OCI-LY7 (cell line): ENCODE data around the gene ZNF574. TPM values are rescaled to one million over a fixed set of nuclear protein-coding genes. Genes with fewer than 3 reads are reported as not detected.

Source experiments
- BruUV-seq: library from RNA; stranded (reverse); fragments of 400-500 nt; replicated peaks from 2 replicates; lab custom pipeline; 2021; lab: Mats Ljungman, UMichigan
- CTCF ChIA-PET: fragments of 300-600 bp; sonication (Branson Sonifier 250); formaldehyde crosslinking; loops from one replicate; lab custom pipeline; 2022; ENCODE audit warnings: antibody characterized with exemption; ENCODE audit not compliant: unreplicated experiment; lab: Charles Lee
- POLR2A ChIA-PET: fragments of 300-600 bp; sonication (Branson Sonifier 250); formaldehyde crosslinking; loops from one replicate; lab custom pipeline; 2022; ENCODE audit warnings: antibody characterized with exemption; lab: Charles Lee
- DNase-seq: peaks from one replicate; pipeline ENCODE4 v3.0.0-alpha.2; 2015; ENCODE audit warnings: low spot score
- H2AFZ ChIP-seq: fragments of 200-600 bp; sonication (generic), shearing (Covaris generic); 2 replicates; pipeline ENCODE4 v1.6.1; 2014; ENCODE audit warnings: mild to moderate bottlenecking, antibody characterized with exemption, low read length, moderate library complexity
- H3K27ac ChIP-seq: fragments of 200-600 bp; sonication (generic); 2 replicates; pipeline ENCODE4 v1.5.1; 2014; ENCODE audit warnings: mixed run types, low read depth, mild to moderate bottlenecking, moderate library complexity, low read length, inconsistent platforms; ENCODE audit not compliant: poor library complexity, severe bottlenecking
- H3K36me3 ChIP-seq: fragments of 200-600 bp; sonication (generic); 2 replicates; pipeline ENCODE4 v1.6.1; 2014; ENCODE audit warnings: mild to moderate bottlenecking, antibody characterized with exemption, low read length, moderate library complexity, mixed read lengths; ENCODE audit not compliant: insufficient read depth
- H3K4me1 ChIP-seq: fragments of 200-600 bp; sonication (generic); 2 replicates; pipeline ENCODE4 v1.5.1; 2014; ENCODE audit warnings: mild to moderate bottlenecking, low read length; ENCODE audit not compliant: insufficient read depth, poor library complexity, severe bottlenecking
- H3K4me2 ChIP-seq: fragments of 200-600 bp; sonication (generic); 2 replicates; pipeline ENCODE4 v1.6.1; 2014; ENCODE audit warnings: mild to moderate bottlenecking, low read length
- H3K4me3 ChIP-seq: fragments of 200-600 bp; sonication (generic); 2 replicates; pipeline ENCODE4 v1.5.1; 2014; ENCODE audit warnings: mild to moderate bottlenecking, low read depth, low read length; ENCODE audit not compliant: poor library complexity, severe bottlenecking
- H3K79me2 ChIP-seq: fragments of 200-600 bp; sonication (generic); 2 replicates; pipeline ENCODE4 v1.6.1; 2016; ENCODE audit warnings: low read depth, mild to moderate bottlenecking, low read length, moderate library complexity, mixed read lengths; ENCODE audit not compliant: insufficient read depth
- H3K9me2 ChIP-seq: fragments of 200-600 bp; sonication (generic); 2 replicates; pipeline ENCODE4 v1.6.1; 2016; ENCODE audit warnings: mild to moderate bottlenecking, low read length, mixed read lengths; ENCODE audit not compliant: insufficient read depth
- H3K9me3 ChIP-seq: fragments of 200-600 bp; sonication (generic); 2 replicates; pipeline ENCODE4 v1.6.1; 2014; ENCODE audit warnings: mild to moderate bottlenecking, mixed run types, low read length, mixed read lengths
- H4K20me1 ChIP-seq: fragments of 200-600 bp; sonication (generic); 2 replicates; pipeline ENCODE4 v1.6.1; 2014; ENCODE audit warnings: mild to moderate bottlenecking, antibody characterized with exemption, low read length, moderate library complexity, mixed read lengths; ENCODE audit not compliant: insufficient read depth
- EZH2phosphoT487 ChIP-seq: fragments of 200-600 bp; sonication (generic); IDR thresholded peaks from 2 replicates; pipeline ENCODE4 v1.6.1; 2018; ENCODE audit warnings: low read depth, borderline replicate concordance, mild to moderate bottlenecking, mixed run types, antibody characterized with exemption, low read length, moderate library complexity, mixed read lengths
- intact Hi-C: fragments of 100-400 bp; cut with micrococcal nuclease; formaldehyde crosslinking; loops from one replicate; pipeline ENCODE4 v1.10.0; 2022; ENCODE audit not compliant: unreplicated experiment
- total RNA-seq, 2 experiments: library from RNA; depleted of rRNA in 1 of 2; stranded (reverse); fragments of >200 nt in 1 of 2; shearing (Covaris generic) in 1 of 2; gene quantifications; 2 replicates each; pipeline ENCODE4 v1.2.3, GENCODE V29; 2014 to 2022
- TF ChIP-seq, protein P1 (sequence below): fragments of 200-600 bp; sonication (generic); conservative IDR thresholded peaks from 2 replicates; pipeline ENCODE4 v1.5.1; 2014; ENCODE audit warnings: mild to moderate bottlenecking, antibody characterized with exemption, low read length, moderate library complexity, mixed read lengths

Gene ZNF574
- total RNA-seq, 2 experiments from 2014 or later, result 14.5 to 29.3 TPM

GRCh38 chr19:42123765-42124164 is 47.8 kb downstream of the ZNF574 start:
- H3K9me2 ChIP-seq, result no peaks in the 10 kb centered on the region
- ChIA-PET POLR2A (interaction anchor here (2.4 kb wide), 1 partner anchor 9 kb away, joined by 25 read pairs; no protein-coding TSS in a partner anchor), CTCF (interaction anchor here (0.6 to 2.1 kb wide), 4 partner anchors 9 to 156 kb away, joined by 3 to 10 read pairs (median 4); partner anchors contain the start of gene POU2F2)
- H2AFZ ChIP-seq, result no peak overlapping the region
- H4K20me1 ChIP-seq, result no peaks in the 10 kb centered on the region
- H3K4me1 ChIP-seq, result peaks cover 92% of the 10 kb centered on the region
- BruUV-seq, result no TSS peak
- 0 out of 2 replicates have a peak, but pooled peaks cover 5% of the 10 kb centered on the region for H3K9me3 ChIP-seq
- DNase-seq, result no peak
- H3K79me2 ChIP-seq, result peaks cover 63% of the 10 kb centered on the region
- H3K4me2 ChIP-seq, result peak overlapping the region; percentile 61
- intact Hi-C loops, result no loop called here
- peak overlapping the region; percentile 43 for H3K4me3 ChIP-seq
- peak overlapping the region; percentile 78 for H3K27ac ChIP-seq
- peaks cover 79% of the 10 kb centered on the region for H3K36me3 ChIP-seq
- no peak for TF ChIP-seq EZH2phosphoT487
- TF ChIP-seq, protein P1, sequence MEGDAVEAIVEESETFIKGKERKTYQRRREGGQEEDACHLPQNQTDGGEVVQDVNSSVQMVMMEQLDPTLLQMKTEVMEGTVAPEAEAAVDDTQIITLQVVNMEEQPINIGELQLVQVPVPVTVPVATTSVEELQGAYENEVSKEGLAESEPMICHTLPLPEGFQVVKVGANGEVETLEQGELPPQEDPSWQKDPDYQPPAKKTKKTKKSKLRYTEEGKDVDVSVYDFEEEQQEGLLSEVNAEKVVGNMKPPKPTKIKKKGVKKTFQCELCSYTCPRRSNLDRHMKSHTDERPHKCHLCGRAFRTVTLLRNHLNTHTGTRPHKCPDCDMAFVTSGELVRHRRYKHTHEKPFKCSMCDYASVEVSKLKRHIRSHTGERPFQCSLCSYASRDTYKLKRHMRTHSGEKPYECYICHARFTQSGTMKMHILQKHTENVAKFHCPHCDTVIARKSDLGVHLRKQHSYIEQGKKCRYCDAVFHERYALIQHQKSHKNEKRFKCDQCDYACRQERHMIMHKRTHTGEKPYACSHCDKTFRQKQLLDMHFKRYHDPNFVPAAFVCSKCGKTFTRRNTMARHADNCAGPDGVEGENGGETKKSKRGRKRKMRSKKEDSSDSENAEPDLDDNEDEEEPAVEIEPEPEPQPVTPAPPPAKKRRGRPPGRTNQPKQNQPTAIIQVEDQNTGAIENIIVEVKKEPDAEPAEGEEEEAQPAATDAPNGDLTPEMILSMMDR, result no peak

DNA sequence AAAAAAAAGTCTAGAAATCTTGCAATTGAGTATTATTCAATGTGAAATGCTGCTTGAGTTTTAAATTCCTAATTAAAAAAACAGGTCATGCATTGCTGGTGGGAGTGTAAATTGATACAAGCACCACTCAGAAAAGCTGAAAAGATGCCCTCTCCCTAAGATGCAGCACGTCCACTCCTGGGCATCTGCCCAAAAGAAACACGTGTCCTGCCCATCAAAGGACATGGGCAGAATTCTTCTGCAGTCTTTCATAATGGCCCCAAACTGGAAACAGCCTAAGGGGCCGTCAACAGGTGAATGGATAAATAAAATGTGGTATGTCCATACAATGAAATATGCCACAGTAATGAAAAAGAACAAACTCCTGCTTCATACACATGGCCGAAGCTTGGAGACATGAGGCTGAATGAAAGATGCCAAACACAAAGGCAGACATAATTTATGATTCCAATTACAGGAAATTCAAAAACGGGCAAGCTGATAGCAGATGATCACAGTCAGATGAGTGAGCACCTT is 48.5 kb downstream of the ZNF574 start:
- peaks cover 78% of the 10 kb centered on the region for H3K36me3 ChIP-seq
- no peak overlapping the region for H3K4me3 ChIP-seq
- ChIA-PET POLR2A (interaction anchor here (0.6 to 2.4 kb wide), 2 partner anchors 10 to 231 kb away, joined by 3 to 25 read pairs; no protein-coding TSS in a partner anchor), CTCF (interaction anchor here (0.6 to 2.1 kb wide), 3 partner anchors 11 to 179 kb away, joined by 3 to 10 read pairs (median 4); no protein-coding TSS in a partner anchor)
- intact Hi-C loops, result no loop called here
- H3K4me2 ChIP-seq, result peak overlapping the region; percentile 61
- no peak for DNase-seq
- H3K27ac ChIP-seq, result peak overlapping the region; percentile 78
- H3K9me2 ChIP-seq, result no peaks in the 10 kb centered on the region
- peaks cover 67% of the 10 kb centered on the region for H3K79me2 ChIP-seq
- H4K20me1 ChIP-seq, result no peaks in the 10 kb centered on the region
- H3K9me3 ChIP-seq, result 0 out of 2 replicates have a peak, but pooled peaks cover 5% of the 10 kb centered on the region
- H3K4me1 ChIP-seq, result peaks cover 92% of the 10 kb centered on the region
- TF ChIP-seq EZH2phosphoT487, result no peak
- no peak overlapping the region for H2AFZ ChIP-seq
- no TSS peak for BruUV-seq

DNA sequence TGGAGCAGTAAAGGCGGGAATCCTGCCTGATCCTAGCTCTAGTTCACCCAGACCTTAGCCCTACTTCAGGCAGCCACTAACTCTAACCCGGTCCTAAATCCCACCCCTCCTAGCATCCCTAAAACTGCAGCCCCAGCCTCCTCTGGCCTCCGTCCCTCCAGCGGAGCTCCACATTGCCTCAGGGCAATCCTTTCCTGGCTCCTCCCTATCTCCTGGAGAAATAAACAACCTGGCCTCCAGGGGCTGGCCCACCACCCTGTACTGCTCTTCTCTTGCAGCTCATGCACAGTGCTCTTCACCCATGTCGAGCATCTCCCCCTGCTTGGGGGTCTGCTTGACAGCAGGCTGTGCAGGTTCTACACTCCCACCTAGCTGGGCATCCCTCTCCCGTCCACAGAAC is 49.6 kb downstream of the ZNF574 start:
- POLR2A ChIA-PET, result interaction anchor here (0.6 to 0.9 kb wide), 2 partner anchors 9 to 11 kb away, joined by 3 read pairs; no protein-coding TSS in a partner anchor
- peak overlapping the region; percentile 56 for H3K27ac ChIP-seq

More for the DNA sequence above, 49.6 kb downstream of the ZNF574 start:
- 0 out of 2 replicates have a peak, but pooled peaks cover 5% of the 10 kb centered on the region for H3K9me3 ChIP-seq
- BruUV-seq, result no TSS peak
- no peak for DNase-seq
- CTCF ChIA-PET, result no interaction called here
- intact Hi-C loops, result no loop called here
- H3K4me1 ChIP-seq, result peaks cover 96% of the 10 kb centered on the region
- H4K20me1 ChIP-seq, result no peaks in the 10 kb centered on the region
- H3K9me2 ChIP-seq, result no peaks in the 10 kb centered on the region
- peaks cover 78% of the 10 kb centered on the region for H3K79me2 ChIP-seq
- no peak overlapping the region for H2AFZ ChIP-seq
- H3K4me3 ChIP-seq, result no peak overlapping the region
- TF ChIP-seq, protein P1, result no peak
- no peak for TF ChIP-seq EZH2phosphoT487
- peaks cover 68% of the 10 kb centered on the region for H3K36me3 ChIP-seq
- H3K4me2 ChIP-seq, result peak overlapping the region; percentile 35; the same call in 1 of the 2 replicates
